ENCODE data around the gene SMOC2. TPM values are rescaled to one million over a fixed set of nuclear protein-coding genes. Genes with fewer than 3 reads are reported as not detected.
A peak's percentile ranks its signal among the peaks of the same experiment; 100 is the strongest.

The SMOC2 gene
- total RNA-seq, 4 donors from 2014 or later, result 45.8 to 382 (median 160) TPM

DNA sequence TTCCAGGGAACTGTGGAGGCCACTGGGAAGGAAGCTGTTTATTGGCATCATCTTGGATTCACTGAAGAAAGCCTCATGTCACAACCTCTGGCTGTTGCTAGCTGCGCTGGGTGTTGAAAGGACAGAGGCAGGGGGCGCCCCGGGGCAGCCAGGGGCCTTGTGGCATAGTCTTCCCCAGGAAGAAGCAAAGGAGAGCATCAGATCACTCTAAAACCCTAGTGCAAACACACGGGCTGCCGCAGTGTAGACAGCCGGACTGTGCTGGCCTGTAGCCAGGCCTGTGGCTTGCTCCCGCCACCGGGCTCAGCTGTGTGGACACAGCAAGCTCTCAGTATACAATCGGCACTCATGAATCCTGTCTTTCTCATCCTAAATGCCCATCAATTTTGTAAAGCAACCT lies 23.8 kb upstream of the SMOC2 start:
- WGBS, 2 donors (ENCODE audit: low coverage in 1 of 2), result 0 to 40% methylated on average over 1 of the region's 9 CpGs
- no peak for ATAC-seq

DNA sequence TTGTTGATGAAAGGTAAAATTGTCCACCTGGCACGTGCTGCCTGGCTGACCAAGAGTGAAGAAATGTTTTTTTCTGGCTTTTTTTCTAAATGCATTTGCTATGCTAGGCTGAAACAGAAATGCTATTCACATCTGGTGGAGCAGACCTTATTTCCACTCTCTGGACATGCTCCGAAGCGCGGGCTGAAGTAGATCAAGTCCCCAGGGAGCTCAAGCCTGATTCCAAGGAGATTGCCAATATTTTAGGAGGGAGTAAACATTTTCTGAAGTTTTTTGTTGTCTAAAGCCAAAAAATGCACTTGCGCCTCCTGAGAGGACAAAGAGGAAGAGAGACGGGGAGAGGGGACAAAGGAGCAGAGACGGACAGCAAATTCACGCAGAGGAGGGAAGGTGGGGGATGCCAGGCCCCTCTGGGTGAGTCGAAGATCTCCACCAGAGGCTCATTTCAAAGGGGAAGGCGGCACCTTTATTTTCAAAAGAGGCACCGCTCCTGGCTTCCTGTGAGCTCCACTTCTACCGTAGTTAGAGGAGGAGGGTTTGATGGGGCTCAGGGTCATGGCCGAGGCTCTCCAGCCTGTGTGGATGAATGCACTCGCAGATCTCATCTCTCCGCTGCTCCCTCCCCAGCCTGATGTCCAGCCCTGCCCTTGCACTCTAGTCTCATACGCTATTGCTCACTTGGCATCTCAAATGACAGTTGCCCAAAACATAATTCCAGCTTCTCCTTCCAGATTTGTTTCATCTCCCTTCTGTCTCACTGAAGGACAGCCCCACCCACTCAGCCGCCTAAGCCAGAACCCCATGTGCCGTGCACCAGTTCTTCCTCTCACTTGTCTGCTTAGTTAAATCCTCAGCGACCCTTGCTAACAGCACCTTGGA lies 23.1 kb upstream of the SMOC2 start:
- Histone ChIP-seq H3K36me3 (no peaks in the 10 kb centered on the region), H3K4me3 (peak overlapping the region in 1 of 2 donors; percentile 16), H3K27ac (peak overlapping the region in 1 of 4 donors; percentile 61), H3K9me3 (no peaks in the 10 kb centered on the region), H3K4me1 (peaks cover 0 to 41% (median 9%) of the 10 kb centered on the region in 3 donors), H3K27me3 (peaks cover 12% of the 10 kb centered on the region)
- 48 to 65% methylated on average over 8 to 11 of the region's 19 CpGs for WGBS, 2 donors (ENCODE audit: low coverage in 1 of 2)
- peak; percentile 46 for ATAC-seq
- TF ChIP-seq CTCF (IDR thresholded peaks at IDR 0.05) (no peak), POLR2AphosphoS5 (IDR thresholded peaks at IDR 0.05) (no peak), EP300 (IDR thresholded peaks at IDR 0.05) (no peak), POLR2A (IDR thresholded peaks at IDR 0.05) (no peak)

More for the DNA sequence above, 23.8 kb upstream of the SMOC2 start:
- Histone ChIP-seq H3K27me3 (peaks cover 12% of the 10 kb centered on the region), H3K27ac (peak overlapping the region in 1 of 4 donors; percentile 9), H3K9me3 (no peaks in the 10 kb centered on the region), H3K36me3 (no peaks in the 10 kb centered on the region), H3K4me3 (no peak overlapping the region), H3K4me1 (peaks cover 0 to 46% (median 9%) of the 10 kb centered on the region in 3 donors)
- TF ChIP-seq EP300 (IDR thresholded peaks at IDR 0.05) (no peak), CTCF (IDR thresholded peaks at IDR 0.05) (no peak)

- no peak for TF ChIP-seq POLR2A (IDR thresholded peaks at IDR 0.05)
- TF ChIP-seq POLR2AphosphoS5 (IDR thresholded peaks at IDR 0.05), result no peak
- TF ChIP-seq EP300 (IDR thresholded peaks at IDR 0.05), result no peak
- no peak for TF ChIP-seq CTCF (IDR thresholded peaks at IDR 0.05)
- no peaks in the 10 kb centered on the region for H3K36me3 ChIP-seq
Observed at GRCh38 chr6:168418711-168419121, 22.3 kb upstream of the SMOC2 start.

DNA sequence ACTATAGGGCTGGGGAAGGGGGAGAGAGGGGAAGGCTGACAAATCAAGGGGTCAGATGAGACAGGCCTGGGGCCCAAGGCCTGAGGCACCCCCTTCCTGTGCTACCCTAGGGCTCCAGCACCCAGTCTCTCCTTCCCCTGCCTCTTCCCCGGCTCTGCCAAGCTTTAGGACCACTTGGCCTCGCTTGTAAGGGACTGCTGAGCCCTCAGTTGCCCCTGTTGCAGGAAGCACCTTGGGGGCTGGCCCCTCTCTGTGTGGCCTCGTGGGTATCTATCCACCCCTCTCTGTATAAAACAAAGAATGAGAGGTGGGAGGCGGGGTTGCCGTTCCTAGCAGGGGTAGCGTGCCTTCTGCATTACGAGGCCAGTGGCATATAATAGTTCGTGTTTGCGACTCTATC lies 21.4 kb upstream of the SMOC2 start:
- H3K4me3 ChIP-seq, result no peak overlapping the region
- 95 to 98% methylated on average over 5 to 9 of the region's 9 CpGs for WGBS, 2 donors (ENCODE audit: low coverage in 1 of 2)
- no peak overlapping the region for H3K27ac ChIP-seq
- no peak for TF ChIP-seq CTCF (IDR thresholded peaks at IDR 0.05)
- TF ChIP-seq POLR2A (IDR thresholded peaks at IDR 0.05), result no peak
- no peak for TF ChIP-seq EP300 (IDR thresholded peaks at IDR 0.05)
- TF ChIP-seq POLR2AphosphoS5 (IDR thresholded peaks at IDR 0.05), result no peak
- no peak for ATAC-seq
- H3K27me3 ChIP-seq, result peaks cover 12% of the 10 kb centered on the region
- no peaks in the 10 kb centered on the region for H3K9me3 ChIP-seq
- peaks cover 0 to 41% (median 9%) of the 10 kb centered on the region in 3 donors for H3K4me1 ChIP-seq
- no peaks in the 10 kb centered on the region for H3K36me3 ChIP-seq

More at GRCh38 chr6:168418711-168419121, 22.3 kb upstream of the SMOC2 start:
- no peak for ATAC-seq
- Histone ChIP-seq H3K27me3 (peaks cover 12% of the 10 kb centered on the region), H3K4me1 (peaks cover 0 to 41% (median 9%) of the 10 kb centered on the region in 3 donors), H3K9me3 (no peaks in the 10 kb centered on the region), H3K27ac (no peak overlapping the region), H3K4me3 (no peak overlapping the region)
- WGBS, 2 donors (ENCODE audit: low coverage in 1 of 2), result 30 to 81% methylated on average over 2 to 4 of the region's 7 CpGs

- H3K27ac ChIP-seq, result no peak overlapping the region
- H3K4me3 ChIP-seq, result no peak overlapping the region
- no peaks in the 10 kb centered on the region for H3K9me3 ChIP-seq
- H3K36me3 ChIP-seq, result no peaks in the 10 kb centered on the region
- WGBS, 2 donors (ENCODE audit: low coverage in 1 of 2), result 95 to 100% methylated on average over 1 to 2 of the region's 9 CpGs
- no peak for TF ChIP-seq POLR2A (IDR thresholded peaks at IDR 0.05)
- no peak for TF ChIP-seq EP300 (IDR thresholded peaks at IDR 0.05)
- TF ChIP-seq CTCF (IDR thresholded peaks at IDR 0.05), result no peak
- no peak for TF ChIP-seq POLR2AphosphoS5 (IDR thresholded peaks at IDR 0.05)
- ATAC-seq, result no peak
- H3K27me3 ChIP-seq, result peaks cover 12% of the 10 kb centered on the region
- peaks cover 0 to 38% (median 9%) of the 10 kb centered on the region in 3 donors for H3K4me1 ChIP-seq
Observed at GRCh38 chr6:168420084-168420483, 20.9 kb upstream of the SMOC2 start.
